ENCODE results near the gene RNF20. TPM values are rescaled to one million over a fixed set of nuclear protein-coding genes. Genes with fewer than 3 reads are reported as not detected.

Gene RNF20
- total and polyA plus RNA-seq, 9 donors, result 12.8 to 45.8 (median 33.6) TPM

DNA sequence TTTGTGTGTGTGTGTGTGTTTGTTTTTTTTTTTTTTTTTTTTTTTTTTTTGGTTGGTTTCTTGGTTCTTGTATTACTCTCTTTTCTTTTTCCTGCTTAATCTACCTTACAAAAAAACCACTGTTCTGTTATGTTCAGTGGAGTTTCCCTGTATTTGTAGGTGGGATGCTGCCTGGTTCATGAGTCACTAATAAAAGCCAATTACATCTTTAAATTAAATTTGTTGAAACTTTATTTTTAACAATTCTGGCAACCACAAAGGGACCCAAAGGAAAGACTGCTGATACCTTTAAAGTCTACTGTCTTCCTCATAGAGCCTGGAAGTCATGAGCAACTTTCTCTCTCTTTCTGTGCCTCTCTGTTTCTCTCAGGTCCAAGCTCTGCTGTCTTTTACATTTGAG is 29.5 kb upstream of the RNF20 start:
- DNase-seq, result no peak
- intact Hi-C loops (cut with DNase I), result no loop called here
- Histone ChIP-seq H3K4me3 (no peak overlapping the region), H3K27me3 (no peaks in the 10 kb centered on the region), H3K27ac (no peak overlapping the region), H3K36me3 (no peaks in the 10 kb centered on the region), H3K4me1 (ENCODE audit: insufficient read depth) (no peaks in the 10 kb centered on the region), H3K9me3 (no peaks in the 10 kb centered on the region)
- no peak for TF ChIP-seq POLR2A (IDR thresholded peaks at IDR 0.05)
- TF ChIP-seq EP300 (IDR thresholded peaks at IDR 0.05), result no peak
- TF ChIP-seq, protein P1, sequence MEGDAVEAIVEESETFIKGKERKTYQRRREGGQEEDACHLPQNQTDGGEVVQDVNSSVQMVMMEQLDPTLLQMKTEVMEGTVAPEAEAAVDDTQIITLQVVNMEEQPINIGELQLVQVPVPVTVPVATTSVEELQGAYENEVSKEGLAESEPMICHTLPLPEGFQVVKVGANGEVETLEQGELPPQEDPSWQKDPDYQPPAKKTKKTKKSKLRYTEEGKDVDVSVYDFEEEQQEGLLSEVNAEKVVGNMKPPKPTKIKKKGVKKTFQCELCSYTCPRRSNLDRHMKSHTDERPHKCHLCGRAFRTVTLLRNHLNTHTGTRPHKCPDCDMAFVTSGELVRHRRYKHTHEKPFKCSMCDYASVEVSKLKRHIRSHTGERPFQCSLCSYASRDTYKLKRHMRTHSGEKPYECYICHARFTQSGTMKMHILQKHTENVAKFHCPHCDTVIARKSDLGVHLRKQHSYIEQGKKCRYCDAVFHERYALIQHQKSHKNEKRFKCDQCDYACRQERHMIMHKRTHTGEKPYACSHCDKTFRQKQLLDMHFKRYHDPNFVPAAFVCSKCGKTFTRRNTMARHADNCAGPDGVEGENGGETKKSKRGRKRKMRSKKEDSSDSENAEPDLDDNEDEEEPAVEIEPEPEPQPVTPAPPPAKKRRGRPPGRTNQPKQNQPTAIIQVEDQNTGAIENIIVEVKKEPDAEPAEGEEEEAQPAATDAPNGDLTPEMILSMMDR (IDR thresholded peaks at IDR 0.05), result no peak

DNA sequence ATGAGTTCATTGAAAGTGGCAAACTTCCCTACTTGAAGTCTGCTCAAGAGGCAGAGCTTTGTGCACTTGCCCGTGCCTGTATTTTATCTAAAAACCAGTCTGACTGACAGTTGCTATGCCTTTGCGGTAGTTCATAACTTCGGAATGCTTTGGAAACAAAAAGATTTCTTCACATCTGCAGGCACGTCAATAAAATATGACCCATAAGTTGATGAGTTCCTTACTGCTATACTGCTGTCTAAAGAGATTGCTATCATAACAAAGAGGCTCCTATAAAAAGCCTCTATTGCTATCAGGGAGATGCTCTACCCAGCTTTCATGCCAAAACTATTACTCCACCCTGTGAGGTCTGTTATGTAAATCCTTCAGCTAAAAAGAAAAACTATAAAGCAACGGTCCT is 25.4 kb upstream of the RNF20 start:
- WGBS, 3 donors, result 47 to 60% (median 56%) methylated on average over 5 of the region's 5 CpGs
- intact Hi-C loops (cut with DNase I), result no loop called here

DNA sequence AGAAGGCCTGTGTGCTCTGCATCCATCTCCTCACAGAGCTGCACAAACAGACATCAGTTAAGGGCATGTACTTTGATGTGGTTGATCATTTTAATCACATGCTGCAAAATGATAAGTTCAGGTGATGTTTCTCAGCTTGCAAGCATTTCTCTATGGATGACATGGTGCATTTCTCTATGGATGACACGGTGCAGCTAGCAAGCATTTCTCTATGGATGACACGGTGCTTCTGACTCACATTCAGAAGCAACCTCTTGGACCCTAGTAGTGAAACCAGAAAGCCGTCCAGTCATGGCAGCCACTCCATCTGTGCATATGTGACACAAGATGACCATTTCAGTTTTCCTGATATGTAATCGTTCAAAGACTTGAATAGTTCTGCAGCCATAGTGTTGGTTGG is 24.1 kb upstream of the RNF20 start:
- Histone ChIP-seq H3K27me3 (no peaks in the 10 kb centered on the region), H3K4me3 (no peak overlapping the region), H3K9me3 (no peaks in the 10 kb centered on the region), H3K27ac (no peak overlapping the region), H3K36me3 (no peaks in the 10 kb centered on the region), H3K4me1 (ENCODE audit: insufficient read depth) (no peaks in the 10 kb centered on the region)
- WGBS, 3 donors, result 92 to 97% (median 93%) methylated on average over 4 of the region's 4 CpGs
- TF ChIP-seq POLR2A (IDR thresholded peaks at IDR 0.05), result no peak
- TF ChIP-seq, protein P1 (IDR thresholded peaks at IDR 0.05), result no peak
- TF ChIP-seq EP300 (IDR thresholded peaks at IDR 0.05), result no peak
- no peak for DNase-seq
- intact Hi-C loops (cut with DNase I), result no loop called here

More for the DNA sequence above, 25.4 kb upstream of the RNF20 start:
- H3K9me3 ChIP-seq, result no peaks in the 10 kb centered on the region
- no peak overlapping the region for H3K27ac ChIP-seq
- TF ChIP-seq EP300 (IDR thresholded peaks at IDR 0.05), result no peak
- TF ChIP-seq, protein P1 (IDR thresholded peaks at IDR 0.05), result no peak
- no peak for TF ChIP-seq POLR2A (IDR thresholded peaks at IDR 0.05)
- H3K4me3 ChIP-seq, result no peak overlapping the region
- H3K36me3 ChIP-seq, result no peaks in the 10 kb centered on the region
- H3K4me1 ChIP-seq (ENCODE audit: insufficient read depth), result no peaks in the 10 kb centered on the region
- H3K27me3 ChIP-seq, result no peaks in the 10 kb centered on the region
- no peak for DNase-seq

DNA sequence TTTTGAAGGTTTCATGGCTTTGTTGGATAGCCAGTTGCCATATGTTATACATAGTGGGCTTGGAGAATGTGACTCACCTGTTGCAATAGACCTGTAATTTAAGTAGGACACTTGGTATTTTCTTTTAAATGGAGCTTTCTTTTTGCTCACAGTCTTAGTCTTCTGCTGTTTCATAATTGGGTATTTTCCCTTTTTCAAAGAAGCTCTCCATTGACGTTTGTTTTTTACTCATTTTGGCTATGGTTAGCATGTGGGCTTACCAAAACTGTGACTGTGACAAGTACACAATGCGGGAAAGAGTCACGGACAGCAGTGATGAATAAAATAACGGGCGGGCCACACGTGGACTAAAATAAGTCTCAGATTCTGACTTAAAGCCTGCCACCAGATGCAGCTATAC is 23.2 kb upstream of the RNF20 start:
- H3K27ac ChIP-seq, result no peak overlapping the region
- no peaks in the 10 kb centered on the region for H3K36me3 ChIP-seq
- WGBS, 3 donors, result 86 to 90% (median 87%) methylated on average over 6 of the region's 6 CpGs
- no peaks in the 10 kb centered on the region for H3K27me3 ChIP-seq
- H3K4me1 ChIP-seq (ENCODE audit: insufficient read depth), result no peaks in the 10 kb centered on the region
- H3K9me3 ChIP-seq, result no peaks in the 10 kb centered on the region
- no peak overlapping the region for H3K4me3 ChIP-seq
- intact Hi-C loops (cut with DNase I), result no loop called here
- DNase-seq, result no peak
- TF ChIP-seq, protein P1 (IDR thresholded peaks at IDR 0.05), result no peak
- no peak for TF ChIP-seq POLR2A (IDR thresholded peaks at IDR 0.05)
- no peak for TF ChIP-seq EP300 (IDR thresholded peaks at IDR 0.05)

DNA sequence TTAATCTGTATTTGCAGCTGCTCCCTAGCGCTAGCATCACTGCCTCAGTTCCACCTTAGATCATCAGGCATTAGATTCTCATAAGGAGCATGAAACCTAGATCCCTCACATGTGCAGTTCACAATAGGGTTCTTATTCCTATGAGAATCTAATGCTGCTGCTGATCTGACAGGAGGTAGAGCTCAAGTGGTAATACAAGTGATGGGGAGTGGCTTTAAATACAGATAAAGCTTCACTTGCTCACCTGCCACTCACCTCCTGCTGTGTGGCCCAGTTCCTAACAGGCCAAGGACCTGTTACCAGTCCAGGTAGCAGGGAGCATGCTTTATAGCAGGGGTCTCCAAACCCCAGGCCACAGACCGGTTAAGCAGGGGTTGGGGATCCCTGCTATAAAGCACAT is 22.6 kb upstream of the RNF20 start:
- 94 to 96% (median 95%) methylated on average over 2 of the region's 2 CpGs for WGBS, 3 donors
- Histone ChIP-seq H3K27ac (no peak overlapping the region), H3K36me3 (no peaks in the 10 kb centered on the region), H3K4me1 (ENCODE audit: insufficient read depth) (no peaks in the 10 kb centered on the region), H3K4me3 (no peak overlapping the region), H3K27me3 (no peaks in the 10 kb centered on the region), H3K9me3 (no peaks in the 10 kb centered on the region)
- DNase-seq, result no peak
- intact Hi-C loops (cut with DNase I), result no loop called here
- TF ChIP-seq EP300 (IDR thresholded peaks at IDR 0.05), result no peak
- TF ChIP-seq, protein P1 (IDR thresholded peaks at IDR 0.05), result no peak
- no peak for TF ChIP-seq POLR2A (IDR thresholded peaks at IDR 0.05)

Data from ovary (tissue), 9 donors.